ENCODE data around the gene TMIGD1. TPM values are rescaled to one million over a fixed set of nuclear protein-coding genes. Genes with fewer than 3 reads are reported as not detected.

Gene TMIGD1
- total RNA-seq, 4 donors from 2014 or later = not detected

GRCh38 chr17:30275911-30276310, 57.9 kb downstream of the TMIGD1 start:
- TF ChIP-seq POLR2A (IDR thresholded peaks at IDR 0.05) (no peak), CTCF (IDR thresholded peaks at IDR 0.05) (no peak)
- no peaks in the 10 kb centered on the region for H3K4me1 ChIP-seq
- no peaks in the 10 kb centered on the region for H3K27me3 ChIP-seq
- H3K9me3 ChIP-seq = no peaks in the 10 kb centered on the region
- H3K27ac ChIP-seq = no peak overlapping the region
- DNase-seq = no peak
- intact Hi-C loops (cut with DNase I; ENCODE audit: low total_unique reads) = no loop called here
- H3K36me3 ChIP-seq = no peaks in the 10 kb centered on the region
- H3K4me3 ChIP-seq = no peak overlapping the region

GRCh38 chr17:30274887-30275286, 59.0 kb downstream of the TMIGD1 start:
- Histone ChIP-seq H3K36me3 (no peaks in the 10 kb centered on the region), H3K27me3 (no peaks in the 10 kb centered on the region), H3K4me3 (no peak overlapping the region), H3K9me3 (no peaks in the 10 kb centered on the region), H3K27ac (no peak overlapping the region), H3K4me1 (no peaks in the 10 kb centered on the region)
- no peak for DNase-seq
- TF ChIP-seq CTCF (IDR thresholded peaks at IDR 0.05) = no peak
- intact Hi-C loops (cut with DNase I; ENCODE audit: low total_unique reads) = no loop called here

GRCh38 chr17:30273373-30273772, 60.5 kb downstream of the TMIGD1 start:
- intact Hi-C loops (cut with DNase I; ENCODE audit: low total_unique reads) = no loop called here
- no peak for TF ChIP-seq CTCF (IDR thresholded peaks at IDR 0.05)
- no peak for TF ChIP-seq POLR2A (IDR thresholded peaks at IDR 0.05)
- no peaks in the 10 kb centered on the region for H3K36me3 ChIP-seq

GRCh38 chr17:30271102-30271501, 62.8 kb downstream of the TMIGD1 start:
- H3K36me3 ChIP-seq = no peaks in the 10 kb centered on the region
- no peak for DNase-seq
- H3K27me3 ChIP-seq = no peaks in the 10 kb centered on the region
- H3K4me3 ChIP-seq = no peak overlapping the region
- intact Hi-C loops (cut with DNase I; ENCODE audit: low total_unique reads) = no loop called here
- H3K4me1 ChIP-seq = no peaks in the 10 kb centered on the region
- no peak overlapping the region for H3K27ac ChIP-seq
- H3K9me3 ChIP-seq = no peaks in the 10 kb centered on the region
- no peak for TF ChIP-seq POLR2A (IDR thresholded peaks at IDR 0.05)
- no peak for TF ChIP-seq CTCF (IDR thresholded peaks at IDR 0.05)

More at GRCh38 chr17:30273373-30273772, 60.5 kb downstream of the TMIGD1 start:
- H3K27me3 ChIP-seq = no peaks in the 10 kb centered on the region
- no peak overlapping the region for H3K4me3 ChIP-seq
- H3K27ac ChIP-seq = no peak overlapping the region
- no peaks in the 10 kb centered on the region for H3K9me3 ChIP-seq
- no peak for DNase-seq
- no peaks in the 10 kb centered on the region for H3K4me1 ChIP-seq

- Histone ChIP-seq H3K27ac (no peak overlapping the region), H3K36me3 (no peaks in the 10 kb centered on the region), H3K9me3 (no peaks in the 10 kb centered on the region), H3K4me3 (no peak overlapping the region), H3K4me1 (no peaks in the 10 kb centered on the region), H3K27me3 (no peaks in the 10 kb centered on the region)
- intact Hi-C loops (cut with DNase I; ENCODE audit: low total_unique reads) = no loop called here
- no peak for DNase-seq
- TF ChIP-seq CTCF (IDR thresholded peaks at IDR 0.05) (no peak), POLR2A (IDR thresholded peaks at IDR 0.05) (no peak)
Observed at GRCh38 chr17:30267625-30268024, 66.2 kb downstream of the TMIGD1 start.

Small RNA genes lying within 50 kb of the gene (small RNA-seq; reads per million reads assigned to genes)
- gene RF00019 (not detected), gene RNU6-1267P (not detected), gene RNU6-990P (not detected)

Other genes with a start within 250 kb of the TMIGD1 start
- gene NSRP1, start 217.2 kb downstream of the TMIGD1 start, total RNA-seq = 10 to 100 TPM in 3 of 4 donors, 1 to 10 TPM in 1; 8.8 to 53.1 (median 26.8) TPM
- gene SLC6A4, start 98.4 kb downstream of the TMIGD1 start, total RNA-seq = under 1 TPM in 2 of 4 donors, not detected in 2; 0.30 to 0.90 TPM
- gene BLMH, start 42.1 kb downstream of the TMIGD1 start, total RNA-seq = 10 to 100 TPM; 13.6 to 68.8 (median 33.3) TPM
- 100 to 1,000 TPM in 2 of 4 donors, 10 to 100 TPM in 2; 54.6 to 144 (median 104) TPM for gene CPD, start 44.9 kb upstream of the TMIGD1 start, total RNA-seq
- 10 to 100 TPM in 3 of 4 donors, 1 to 10 TPM in 1; 9.4 to 69.7 (median 45.3) TPM for gene GOSR1, start 143.4 kb upstream of the TMIGD1 start, total RNA-seq